GM13977 (cell line): ENCODE results near the gene NAT16.
"Not testable (repeated sequence)": the region's sequence is repeated elsewhere in the genome, so short reads cannot be mapped to it uniquely, and the experiment has no call there.

Experiments
- DNase-seq: peaks from one replicate; pipeline ENCODE4 v3.0.0; 2012; ENCODE audit warnings: low spot score
- CTCF ChIP-seq: IDR thresholded peaks from 2 replicates; pipeline ENCODE4 v1.5.1; 2012; ENCODE audit warnings: mild to moderate bottlenecking, control low read depth; ENCODE audit not compliant: insufficient read depth; ENCODE audit errors: extremely low read depth, missing control alignments
- in situ Hi-C: fragments of 300-500 bp; cut with MboI; formaldehyde crosslinking; loops from one replicate; pipeline ENCODE4 v1.12.0; 2022; ENCODE audit warnings: low sequenced_read_pairs, low pct_unique_long_range_greater_than_20kb, mixed read lengths, inconsistent platforms; ENCODE audit not compliant: unreplicated experiment

NAT16 gene

GRCh38 chr7:101125989-101126650, 54.0 kb downstream of the NAT16 start:
- in situ Hi-C loops = no loop called here
- no peak for TF ChIP-seq CTCF
- DNase-seq = no peak

- in situ Hi-C loops = no loop called here
- TF ChIP-seq CTCF = no peak
- no peak for DNase-seq
Measured at GRCh38 chr7:101124376-101125056, 55.6 kb downstream of the NAT16 start.

- DNase-seq = no peak
- in situ Hi-C loops = no loop called here
- no peak for TF ChIP-seq CTCF
Measured at GRCh38 chr7:101123703-101124068, 56.4 kb downstream of the NAT16 start.

- no peak for TF ChIP-seq CTCF
- in situ Hi-C loops = no loop called here
- no peak for DNase-seq
Measured at GRCh38 chr7:101122933-101123702, 57.0 kb downstream of the NAT16 start.

- in situ Hi-C loops = no loop called here
- peak; percentile 53 for DNase-seq
Measured at GRCh38 chr7:101121991-101122932, 57.8 kb downstream of the NAT16 start.

GRCh38 chr7:101121631-101121990, 58.5 kb downstream of the NAT16 start:
- DNase-seq, in situ Hi-C loops: not testable (repeated sequence)

More at GRCh38 chr7:101121991-101122932, 57.8 kb downstream of the NAT16 start:
- no peak for TF ChIP-seq CTCF
